CD4-positive, alpha-beta T cell (primary cell): ENCODE measurements around the gene TARS3. TPM values are rescaled to one million over a fixed set of nuclear protein-coding genes. Genes with fewer than 3 reads are reported as not detected.

Experiments
- ATAC-seq: fragments of 200-7000 bp; cut with Tn5 transposase; one replicate; pipeline ENCODE4 v1.10.0; 2022; ENCODE audit warnings: mild to moderate bottlenecking; ENCODE audit not compliant: poor library complexity
- CTCF ChIA-PET: fragments of 350-600 bp; sonication (Branson Sonifier 250); formaldehyde crosslinking; loops from one replicate; lab custom pipeline; 2021; ENCODE audit warnings: antibody characterized with exemption, inconsistent platforms; lab: Charles Lee
- POLR2A ChIA-PET: fragments of 350-600 bp; sonication (Branson Sonifier 250); formaldehyde crosslinking; loops from one replicate; lab custom pipeline; 2021; ENCODE audit warnings: antibody characterized with exemption, inconsistent platforms; lab: Charles Lee
- DNase-seq, 14 experiments: peaks; one replicate each; pipeline ENCODE4 v3.0.0-alpha.2; 2013 to 2020; ENCODE audit warnings: mixed read lengths in 2 of 14
- H3K27ac ChIP-seq, 2 donors: one replicate each; pipeline versions ENCODE4 v1.5.1 to v1.7.0; 2013; ENCODE audit warnings: low read length in 2 of 2, low read depth in 1 of 2, mild to moderate bottlenecking in 1 of 2
- H3K27me3 ChIP-seq, 2 experiments: 1 replicate in 1 of 2; 2 replicates in 1 of 2; pipeline versions ENCODE4 v1.6.1 to v1.7.0; 2013; ENCODE audit warnings: low read length in 2 of 2, control low read depth in 1 of 2, mild to moderate bottlenecking in 1 of 2, moderate library complexity in 1 of 2; ENCODE audit not compliant: insufficient read depth in 2 of 2, control insufficient read depth in 1 of 2
- H3K36me3 ChIP-seq: one replicate; pipeline ENCODE4 v1.6.1; 2013; ENCODE audit warnings: low read length, control low read depth; ENCODE audit not compliant: insufficient read depth
- H3K4me1 ChIP-seq: one replicate; pipeline ENCODE4 v1.6.1; 2013; ENCODE audit warnings: low read length, control low read depth; ENCODE audit not compliant: insufficient read depth
- H3K4me3 ChIP-seq: one replicate; pipeline ENCODE4 v1.5.1; 2013; ENCODE audit warnings: mild to moderate bottlenecking, low read length, moderate library complexity
- H3K9me3 ChIP-seq, 2 experiments: 1 replicate in 1 of 2; 2 replicates in 1 of 2; pipeline versions ENCODE4 v1.6.1 to v1.7.0; 2013; ENCODE audit warnings: low read length in 2 of 2, mild to moderate bottlenecking in 2 of 2, control low read depth in 1 of 2, moderate library complexity in 1 of 2; ENCODE audit not compliant: control insufficient read depth in 1 of 2, insufficient read depth in 1 of 2
- H3K27ac Mint-ChIP-seq: one replicate; pipeline ENCODE4 v1.8.0; 2020; ENCODE audit warnings: mixed read lengths
- H3K27me3 Mint-ChIP-seq: one replicate; pipeline ENCODE4 v1.8.0; 2021; ENCODE audit warnings: mixed read lengths
- H3K36me3 Mint-ChIP-seq: one replicate; pipeline ENCODE4 v1.8.0; 2021; ENCODE audit warnings: low read depth, mixed read lengths
- H3K4me1 Mint-ChIP-seq: one replicate; pipeline ENCODE4 v1.8.0; 2021; ENCODE audit warnings: low read depth, mixed read lengths
- H3K4me3 Mint-ChIP-seq: one replicate; pipeline ENCODE4 v1.8.0; 2020; ENCODE audit warnings: mild to moderate bottlenecking, mixed read lengths
- H3K9me3 Mint-ChIP-seq: one replicate; pipeline ENCODE4 v1.8.0; 2020; ENCODE audit warnings: mixed read lengths
- CTCF ChIP-seq: fragments of 200-600 bp; IDR thresholded peaks from one replicate; pipeline ENCODE4 v1.8.0; 2022; ENCODE audit warnings: antibody characterized with exemption, mild to moderate bottlenecking
- intact Hi-C, 2 experiments: fragments of 100-400 bp; cut with DNase I in 1 of 2; cut with micrococcal nuclease in 1 of 2; formaldehyde crosslinking; loops; one replicate each; pipeline versions ENCODE4 v1.15.1 to v1.9.0; 2023 to 2025; cut with DNase I, micrococcal nuclease
- total RNA-seq, 174 experiments: library from RNA in 2 of 174; stranded (reverse) in 2 of 174; gene quantifications; one replicate each; pipeline ENCODE4 v1.2.3 and lab custom pipeline; 2021 to 2026

TARS3 gene
- total RNA-seq, 2 experiments from 2014 or later = 16.6 to 18.1 TPM

- ATAC-seq = no peak
- no peak for DNase-seq
- H3K36me3 ChIP-seq = no peaks in the 10 kb centered on the region
- no peak overlapping the region for H3K27ac Mint-ChIP-seq
- no peak overlapping the region for H3K4me3 Mint-ChIP-seq
- H3K4me1 ChIP-seq = no peaks in the 10 kb centered on the region
- POLR2A ChIA-PET = no interaction called here
- H3K27me3 ChIP-seq = no peaks in the 10 kb centered on the region
- peaks cover 9% of the 10 kb centered on the region for H3K36me3 Mint-ChIP-seq
- no peaks in the 10 kb centered on the region for H3K4me1 Mint-ChIP-seq
- no peak overlapping the region for H3K27ac ChIP-seq
- intact Hi-C loops = no loop called here
- no peaks in the 10 kb centered on the region for H3K9me3 Mint-ChIP-seq
- H3K9me3 ChIP-seq = no peaks in the 10 kb centered on the region
- no peak overlapping the region for H3K4me3 ChIP-seq
- CTCF ChIA-PET = no interaction called here
- TF ChIP-seq CTCF = no peak
- no peaks in the 10 kb centered on the region for H3K27me3 Mint-ChIP-seq
These were observed 109.5 kb downstream of the TARS3 start for GRCh38 chr15:101614761-101615160.

GRCh38 chr15:101614001-101614585 lies 110.2 kb downstream of the TARS3 start:
- no peaks in the 10 kb centered on the region for H3K36me3 ChIP-seq
- no peak overlapping the region for H3K27ac ChIP-seq
- intact Hi-C loops = no loop called here
- Mint-ChIP-seq H3K4me3 (no peak overlapping the region), H3K27me3 (no peaks in the 10 kb centered on the region), H3K4me1 (no peaks in the 10 kb centered on the region), H3K27ac (no peak overlapping the region), H3K9me3 (no peaks in the 10 kb centered on the region), H3K36me3 (peaks cover 4% of the 10 kb centered on the region)
- TF ChIP-seq CTCF = no peak
- CTCF ChIA-PET = no interaction called here
- ATAC-seq = no peak
- no peaks in the 10 kb centered on the region for H3K27me3 ChIP-seq
- POLR2A ChIA-PET = no interaction called here
- no peaks in the 10 kb centered on the region for H3K9me3 ChIP-seq
- H3K4me3 ChIP-seq = no peak overlapping the region
- DNase-seq = no peak
- H3K4me1 ChIP-seq = no peaks in the 10 kb centered on the region

- H3K27me3 Mint-ChIP-seq = no peaks in the 10 kb centered on the region
- no peak for DNase-seq
- no peak overlapping the region for H3K27ac Mint-ChIP-seq
- ChIA-PET POLR2A (no interaction called here), CTCF (no interaction called here)
- no peak for ATAC-seq
- Histone ChIP-seq H3K4me1 (no peaks in the 10 kb centered on the region), H3K4me3 (no peak overlapping the region), H3K27ac (no peak overlapping the region), H3K27me3 (no peaks in the 10 kb centered on the region), H3K36me3 (no peaks in the 10 kb centered on the region), H3K9me3 (no peaks in the 10 kb centered on the region)
- H3K4me1 Mint-ChIP-seq = no peaks in the 10 kb centered on the region
- H3K36me3 Mint-ChIP-seq = peaks cover 4% of the 10 kb centered on the region
- no peaks in the 10 kb centered on the region for H3K9me3 Mint-ChIP-seq
- H3K4me3 Mint-ChIP-seq = no peak overlapping the region
- intact Hi-C loops = no loop called here
- no peak for TF ChIP-seq CTCF
These were observed 110.9 kb downstream of the TARS3 start for GRCh38 chr15:101613130-101614000.
